Measurements from ENCODE around the gene RBPJL. TPM values are rescaled to one million over a fixed set of nuclear protein-coding genes. Genes with fewer than 3 reads are reported as not detected.

The RBPJL gene
- total and polyA plus RNA-seq, 4 donors = not detected

DNA sequence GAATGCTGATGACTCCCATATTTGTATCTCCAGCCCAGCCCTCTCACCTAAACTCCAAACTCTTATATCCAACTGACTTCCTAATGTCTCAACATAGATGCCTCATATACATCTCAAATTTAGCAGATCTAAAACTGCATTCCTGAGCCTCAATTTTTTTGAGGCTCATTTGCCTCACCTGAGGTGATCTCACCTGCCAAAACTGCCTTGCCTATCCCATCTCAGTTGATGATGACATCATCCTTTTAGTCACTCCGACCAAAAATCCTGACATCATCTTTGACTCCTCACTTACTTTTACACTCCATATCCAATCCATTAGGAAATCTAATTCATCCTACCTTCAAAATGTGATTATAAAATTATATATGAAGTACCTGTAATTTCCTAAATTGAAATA lies 26.6 kb upstream of the RBPJL start:
- Histone ChIP-seq H3K27me3 (ENCODE audit: control insufficient read depth in 4 of 4, insufficient read depth in 4 of 4, low read length in 3 of 4) (no peaks in the 10 kb centered on the region), H3K9ac (ENCODE audit: low read depth in 1 of 2, low read length in 2 of 2) (no peak overlapping the region), H3K4me1 (ENCODE audit: control insufficient read depth in 4 of 4, insufficient read depth in 4 of 4, low read length in 3 of 4) (peaks cover 0 to 8% (median 0%) of the 10 kb centered on the region in 4 donors), H3K27ac (ENCODE audit: low read depth in 1 of 2, low read length in 2 of 2) (no peak overlapping the region), H3K36me3 (ENCODE audit: control insufficient read depth in 4 of 4, insufficient read depth in 3 of 4, low read depth in 1 of 4, low read length in 3 of 4) (no peaks in the 10 kb centered on the region), H3K9me3 (ENCODE audit: control insufficient read depth in 4 of 4, low read length in 3 of 4) (no peaks in the 10 kb centered on the region), H3K4me3 (ENCODE audit: low read depth in 1 of 3, low read length in 3 of 3) (no peak overlapping the region)
- TF ChIP-seq MAX (IDR thresholded peaks at IDR 0.05) (no peak), TAF1 (conservative IDR thresholded peaks at IDR 0.05) (no peak)
- DNase-seq (ENCODE audit: low spot score) = no peak
- WGBS = 86% methylated on average over 1 of the region's 1 CpG

DNA sequence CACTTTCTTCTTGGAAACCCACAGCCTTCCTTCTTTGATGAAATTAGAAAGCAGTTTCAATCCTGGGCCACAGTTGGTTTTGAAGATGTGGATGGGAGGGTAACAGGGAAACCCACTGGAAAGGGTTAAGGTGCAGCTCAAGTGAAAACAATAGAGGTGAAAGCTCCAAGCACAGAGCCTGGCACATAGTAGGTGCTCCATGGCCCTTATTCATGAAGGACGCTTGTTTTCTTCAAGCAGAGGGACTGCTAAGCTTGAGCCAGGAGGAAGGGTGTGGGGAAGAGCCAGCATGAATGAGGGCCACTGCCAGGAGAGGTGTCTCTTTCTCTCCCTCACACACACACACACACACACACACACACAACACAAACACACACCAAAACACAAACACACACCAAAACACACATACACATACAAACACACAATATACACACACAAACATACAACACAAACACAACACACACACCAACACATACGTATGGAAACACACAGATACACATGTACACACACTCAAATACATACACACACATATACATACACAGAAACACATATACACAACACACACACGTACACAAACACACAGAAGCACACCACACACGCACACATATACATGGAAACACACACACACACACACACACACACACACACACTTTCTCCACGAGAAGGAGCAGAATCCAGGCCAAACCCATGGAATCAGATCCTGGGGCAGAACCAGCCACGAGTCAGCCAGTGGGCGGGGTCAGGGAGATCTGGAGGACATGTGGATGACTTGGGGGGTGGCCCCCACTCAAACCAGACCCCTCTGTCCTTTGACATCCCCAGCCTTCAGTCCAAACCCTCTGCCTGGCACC lies 23.7 kb upstream of the RBPJL start:
- H3K27me3 ChIP-seq (ENCODE audit: control insufficient read depth in 4 of 4, insufficient read depth in 4 of 4, low read length in 3 of 4) = no peaks in the 10 kb centered on the region
- no peaks in the 10 kb centered on the region for H3K9me3 ChIP-seq (ENCODE audit: control insufficient read depth in 4 of 4, low read length in 3 of 4)
- no peak for DNase-seq (ENCODE audit: low spot score)
- H3K4me3 ChIP-seq (ENCODE audit: low read depth in 1 of 3, low read length in 3 of 3) = no peak overlapping the region
- H3K4me1 ChIP-seq (ENCODE audit: control insufficient read depth in 4 of 4, insufficient read depth in 4 of 4, low read length in 3 of 4) = no peaks in the 10 kb centered on the region
- 70% methylated on average over 7 of the region's 7 CpGs for WGBS
- no peak overlapping the region for H3K27ac ChIP-seq (ENCODE audit: low read depth in 1 of 2, low read length in 2 of 2)
- TF ChIP-seq JUND (IDR thresholded peaks at IDR 0.05) (no peak), NR2F2 (IDR thresholded peaks at IDR 0.05) (no peak), EGR1 (IDR thresholded peaks at IDR 0.05; ENCODE audit: low read depth in 2 of 2) (no peak), RXRA (IDR thresholded peaks at IDR 0.05) (no peak), FOXA1 (IDR thresholded peaks at IDR 0.05) (no peak), RAD21 (IDR thresholded peaks at IDR 0.05) (no peak), SP1 (IDR thresholded peaks at IDR 0.05) (no peak), TAF1 (conservative IDR thresholded peaks at IDR 0.05) (no peak), GABPA (IDR thresholded peaks at IDR 0.05 in 1 of 2, conservative IDR thresholded peaks at IDR 0.05 in 1 of 2) (no peak), FOXA2 (IDR thresholded peaks at IDR 0.05) (no peak), HNF4A (conservative IDR thresholded peaks at IDR 0.05) (no peak), YY1 (IDR thresholded peaks at IDR 0.05) (no peak), ATF3 (IDR thresholded peaks at IDR 0.05) (no peak), ZBTB33 (IDR thresholded peaks at IDR 0.05) (no peak), HNF4G (IDR thresholded peaks at IDR 0.05) (no peak), MAX (IDR thresholded peaks at IDR 0.05) (no peak)
- TF ChIP-seq, protein P1, sequence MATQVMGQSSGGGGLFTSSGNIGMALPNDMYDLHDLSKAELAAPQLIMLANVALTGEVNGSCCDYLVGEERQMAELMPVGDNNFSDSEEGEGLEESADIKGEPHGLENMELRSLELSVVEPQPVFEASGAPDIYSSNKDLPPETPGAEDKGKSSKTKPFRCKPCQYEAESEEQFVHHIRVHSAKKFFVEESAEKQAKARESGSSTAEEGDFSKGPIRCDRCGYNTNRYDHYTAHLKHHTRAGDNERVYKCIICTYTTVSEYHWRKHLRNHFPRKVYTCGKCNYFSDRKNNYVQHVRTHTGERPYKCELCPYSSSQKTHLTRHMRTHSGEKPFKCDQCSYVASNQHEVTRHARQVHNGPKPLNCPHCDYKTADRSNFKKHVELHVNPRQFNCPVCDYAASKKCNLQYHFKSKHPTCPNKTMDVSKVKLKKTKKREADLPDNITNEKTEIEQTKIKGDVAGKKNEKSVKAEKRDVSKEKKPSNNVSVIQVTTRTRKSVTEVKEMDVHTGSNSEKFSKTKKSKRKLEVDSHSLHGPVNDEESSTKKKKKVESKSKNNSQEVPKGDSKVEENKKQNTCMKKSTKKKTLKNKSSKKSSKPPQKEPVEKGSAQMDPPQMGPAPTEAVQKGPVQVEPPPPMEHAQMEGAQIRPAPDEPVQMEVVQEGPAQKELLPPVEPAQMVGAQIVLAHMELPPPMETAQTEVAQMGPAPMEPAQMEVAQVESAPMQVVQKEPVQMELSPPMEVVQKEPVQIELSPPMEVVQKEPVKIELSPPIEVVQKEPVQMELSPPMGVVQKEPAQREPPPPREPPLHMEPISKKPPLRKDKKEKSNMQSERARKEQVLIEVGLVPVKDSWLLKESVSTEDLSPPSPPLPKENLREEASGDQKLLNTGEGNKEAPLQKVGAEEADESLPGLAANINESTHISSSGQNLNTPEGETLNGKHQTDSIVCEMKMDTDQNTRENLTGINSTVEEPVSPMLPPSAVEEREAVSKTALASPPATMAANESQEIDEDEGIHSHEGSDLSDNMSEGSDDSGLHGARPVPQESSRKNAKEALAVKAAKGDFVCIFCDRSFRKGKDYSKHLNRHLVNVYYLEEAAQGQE (IDR thresholded peaks at IDR 0.05) = no peak
- TF ChIP-seq, protein P2, sequence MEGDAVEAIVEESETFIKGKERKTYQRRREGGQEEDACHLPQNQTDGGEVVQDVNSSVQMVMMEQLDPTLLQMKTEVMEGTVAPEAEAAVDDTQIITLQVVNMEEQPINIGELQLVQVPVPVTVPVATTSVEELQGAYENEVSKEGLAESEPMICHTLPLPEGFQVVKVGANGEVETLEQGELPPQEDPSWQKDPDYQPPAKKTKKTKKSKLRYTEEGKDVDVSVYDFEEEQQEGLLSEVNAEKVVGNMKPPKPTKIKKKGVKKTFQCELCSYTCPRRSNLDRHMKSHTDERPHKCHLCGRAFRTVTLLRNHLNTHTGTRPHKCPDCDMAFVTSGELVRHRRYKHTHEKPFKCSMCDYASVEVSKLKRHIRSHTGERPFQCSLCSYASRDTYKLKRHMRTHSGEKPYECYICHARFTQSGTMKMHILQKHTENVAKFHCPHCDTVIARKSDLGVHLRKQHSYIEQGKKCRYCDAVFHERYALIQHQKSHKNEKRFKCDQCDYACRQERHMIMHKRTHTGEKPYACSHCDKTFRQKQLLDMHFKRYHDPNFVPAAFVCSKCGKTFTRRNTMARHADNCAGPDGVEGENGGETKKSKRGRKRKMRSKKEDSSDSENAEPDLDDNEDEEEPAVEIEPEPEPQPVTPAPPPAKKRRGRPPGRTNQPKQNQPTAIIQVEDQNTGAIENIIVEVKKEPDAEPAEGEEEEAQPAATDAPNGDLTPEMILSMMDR (IDR thresholded peaks at IDR 0.05; ENCODE audit: low read depth, low read length, missing input control) = no peak
- no peak overlapping the region for H3K9ac ChIP-seq (ENCODE audit: low read depth in 1 of 2, low read length in 2 of 2)
- no peaks in the 10 kb centered on the region for H3K36me3 ChIP-seq (ENCODE audit: control insufficient read depth in 4 of 4, insufficient read depth in 3 of 4, low read depth in 1 of 4, low read length in 3 of 4)
